Brain pericyte (primary cell): ENCODE measurements around the gene LHFPL6.

Source experiments
- DNase-seq: peaks from one replicate; pipeline ENCODE4 v3.0.0-alpha.2; 2012; ENCODE audit warnings: low read depth, low spot score

Gene LHFPL6

GRCh38 chr13:39512687-39513086 is 90.3 kb downstream of the LHFPL6 start:
- DNase-seq = no peak

- DNase-seq = no peak
Measured at GRCh38 chr13:39510316-39510695, 92.7 kb downstream of the LHFPL6 start.

- DNase-seq = no peak
Measured at GRCh38 chr13:39509616-39510315, 93.2 kb downstream of the LHFPL6 start.

GRCh38 chr13:39506559-39507390 is 96.2 kb downstream of the LHFPL6 start:
- DNase-seq = no peak

- no peak for DNase-seq
Measured at GRCh38 chr13:39505151-39505550, 97.8 kb downstream of the LHFPL6 start.

GRCh38 chr13:39503048-39503447 is 99.9 kb downstream of the LHFPL6 start:
- DNase-seq = no peak

- DNase-seq = no peak
Measured at GRCh38 chr13:39501702-39502324, 101.2 kb downstream of the LHFPL6 start.

GRCh38 chr13:39499604-39500003 is 103.4 kb downstream of the LHFPL6 start:
- no peak for DNase-seq

GRCh38 chr13:39498471-39499114 is 104.4 kb downstream of the LHFPL6 start:
- DNase-seq = no peak

GRCh38 chr13:39496506-39496905 is 106.5 kb downstream of the LHFPL6 start:
- no peak for DNase-seq

- no peak for DNase-seq
Measured at GRCh38 chr13:39494633-39495032, 108.4 kb downstream of the LHFPL6 start.

- DNase-seq = no peak
Measured at GRCh38 chr13:39494006-39494405, 109.0 kb downstream of the LHFPL6 start.

GRCh38 chr13:39490136-39490535 is 112.9 kb downstream of the LHFPL6 start:
- DNase-seq = no peak

GRCh38 chr13:39486758-39487157 is 116.2 kb downstream of the LHFPL6 start:
- DNase-seq = no peak

GRCh38 chr13:39485314-39485700 is 117.7 kb downstream of the LHFPL6 start:
- DNase-seq = no peak

GRCh38 chr13:39484506-39485313 is 118.3 kb downstream of the LHFPL6 start:
- no peak for DNase-seq

- no peak for DNase-seq
Measured at GRCh38 chr13:39483326-39483725, 119.7 kb downstream of the LHFPL6 start.

- no peak for DNase-seq
Measured at GRCh38 chr13:39481491-39481890, 121.5 kb downstream of the LHFPL6 start.

GRCh38 chr13:39474600-39474999 is 128.4 kb downstream of the LHFPL6 start:
- no peak for DNase-seq

- no peak for DNase-seq
Measured at GRCh38 chr13:39469676-39470075, 133.3 kb downstream of the LHFPL6 start.

GRCh38 chr13:39468306-39468705 is 134.7 kb downstream of the LHFPL6 start:
- no peak for DNase-seq
